H1 (cell line): ENCODE data around the gene APOM.

ENCODE experiments used
- RAD21 ChIP-seq, 2 experiments: IDR thresholded peaks in 1 of 2; conservative IDR thresholded peaks in 1 of 2; 2 replicates each; pipeline ENCODE4 v1.6.1; 2011; ENCODE audit warnings: low read depth in 2 of 2, low read length in 2 of 2, improper control_type of control experiment in 1 of 2, inconsistent platforms in 1 of 2, mild to moderate bottlenecking in 1 of 2, moderate library complexity in 1 of 2
- RFX5 ChIP-seq: IDR thresholded peaks from 2 replicates; pipeline ENCODE4 v1.6.1; 2011; ENCODE audit warnings: low read depth, low read length, improper control_type of control experiment, borderline replicate concordance
- TF ChIP-seq, protein P1 (sequence below), 3 experiments: IDR thresholded peaks; 1 replicate in 2 of 3; 2 replicates in 1 of 3; pipeline versions ENCODE4 v1.5.1 to v1.6.1; 2011; ENCODE audit warnings: low read length in 3 of 3, mild to moderate bottlenecking in 3 of 3, inconsistent platforms in 2 of 3, low read depth in 1 of 3, moderate library complexity in 1 of 3; ENCODE audit not compliant: insufficient read depth in 1 of 3; ENCODE audit errors: control extremely low read depth in 1 of 3
- TF ChIP-seq, protein P2 (sequence below): IDR thresholded peaks from 2 replicates; pipeline ENCODE4 v1.6.1; 2011; ENCODE audit warnings: low read depth, mild to moderate bottlenecking, low read length; ENCODE audit not compliant: insufficient read depth

DNA sequence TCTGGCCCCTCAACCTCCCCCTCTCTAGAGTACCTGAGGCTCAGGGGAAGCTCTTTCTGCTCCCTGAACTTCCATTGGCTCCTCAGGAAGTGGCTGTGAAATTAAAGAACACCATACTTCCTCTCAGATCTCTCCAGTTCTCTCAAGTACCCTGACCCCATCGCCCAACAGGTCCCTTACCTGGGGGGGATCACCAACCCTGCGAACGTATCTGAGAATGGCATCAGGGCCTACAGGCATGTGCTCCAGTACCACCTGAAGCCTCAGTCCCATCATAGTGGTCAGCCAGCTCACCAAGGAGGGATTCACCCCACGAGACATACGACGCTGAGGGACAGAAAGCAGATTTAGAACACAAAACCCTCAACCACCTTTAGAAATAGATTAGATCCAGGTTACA lies 15.1 kb upstream of the APOM start:
- TF ChIP-seq, protein P1, sequence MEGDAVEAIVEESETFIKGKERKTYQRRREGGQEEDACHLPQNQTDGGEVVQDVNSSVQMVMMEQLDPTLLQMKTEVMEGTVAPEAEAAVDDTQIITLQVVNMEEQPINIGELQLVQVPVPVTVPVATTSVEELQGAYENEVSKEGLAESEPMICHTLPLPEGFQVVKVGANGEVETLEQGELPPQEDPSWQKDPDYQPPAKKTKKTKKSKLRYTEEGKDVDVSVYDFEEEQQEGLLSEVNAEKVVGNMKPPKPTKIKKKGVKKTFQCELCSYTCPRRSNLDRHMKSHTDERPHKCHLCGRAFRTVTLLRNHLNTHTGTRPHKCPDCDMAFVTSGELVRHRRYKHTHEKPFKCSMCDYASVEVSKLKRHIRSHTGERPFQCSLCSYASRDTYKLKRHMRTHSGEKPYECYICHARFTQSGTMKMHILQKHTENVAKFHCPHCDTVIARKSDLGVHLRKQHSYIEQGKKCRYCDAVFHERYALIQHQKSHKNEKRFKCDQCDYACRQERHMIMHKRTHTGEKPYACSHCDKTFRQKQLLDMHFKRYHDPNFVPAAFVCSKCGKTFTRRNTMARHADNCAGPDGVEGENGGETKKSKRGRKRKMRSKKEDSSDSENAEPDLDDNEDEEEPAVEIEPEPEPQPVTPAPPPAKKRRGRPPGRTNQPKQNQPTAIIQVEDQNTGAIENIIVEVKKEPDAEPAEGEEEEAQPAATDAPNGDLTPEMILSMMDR (IDR thresholded peaks at IDR 0.05; ENCODE audit: control extremely low read depth in 1 of 3, insufficient read depth in 1 of 3, low read depth in 1 of 3, low read length in 3 of 3), result no peak
- TF ChIP-seq RFX5 (no peak), RAD21 (IDR thresholded peaks at IDR 0.05 in 1 of 2, conservative IDR thresholded peaks at IDR 0.05 in 1 of 2; ENCODE audit: low read depth in 2 of 2, low read length in 2 of 2) (no peak)
- TF ChIP-seq, protein P2, sequence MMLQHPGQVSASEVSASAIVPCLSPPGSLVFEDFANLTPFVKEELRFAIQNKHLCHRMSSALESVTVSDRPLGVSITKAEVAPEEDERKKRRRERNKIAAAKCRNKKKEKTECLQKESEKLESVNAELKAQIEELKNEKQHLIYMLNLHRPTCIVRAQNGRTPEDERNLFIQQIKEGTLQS, result no peak
